ENCODE measurements around the gene CCDC197.
A peak's percentile ranks its signal among the peaks of the same experiment; 100 is the strongest.

CCDC197 gene

DNA sequence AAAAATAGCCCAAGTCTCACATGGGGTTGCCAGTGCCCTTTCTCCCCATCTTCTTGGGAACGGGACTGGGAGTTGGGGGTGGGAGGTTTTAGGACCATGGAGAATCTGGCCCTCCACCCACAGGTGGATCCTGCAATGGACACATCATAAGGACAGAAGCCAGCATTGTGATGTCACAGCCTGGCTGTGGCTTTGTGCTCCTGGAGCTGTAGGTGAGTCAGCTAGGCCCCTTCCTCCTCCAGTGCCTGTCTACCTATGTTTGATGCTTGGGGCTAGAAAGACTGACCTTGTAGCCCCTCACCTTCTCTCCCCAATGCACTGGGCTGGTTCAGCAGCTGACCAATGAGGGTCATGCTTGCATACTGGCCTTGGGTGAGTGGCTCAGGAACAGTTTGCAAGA, at the start of gene CCDC197:
CCDC197 (plus strand) TSS at position 220 of the 400 bp plus-strand sequence. CDS start 831 bp downstream, outside the sequence.
- FAIRE-seq (no peak), DNase-seq (ENCODE audit: insufficient read length, low spot score) (no peak)

DNA sequence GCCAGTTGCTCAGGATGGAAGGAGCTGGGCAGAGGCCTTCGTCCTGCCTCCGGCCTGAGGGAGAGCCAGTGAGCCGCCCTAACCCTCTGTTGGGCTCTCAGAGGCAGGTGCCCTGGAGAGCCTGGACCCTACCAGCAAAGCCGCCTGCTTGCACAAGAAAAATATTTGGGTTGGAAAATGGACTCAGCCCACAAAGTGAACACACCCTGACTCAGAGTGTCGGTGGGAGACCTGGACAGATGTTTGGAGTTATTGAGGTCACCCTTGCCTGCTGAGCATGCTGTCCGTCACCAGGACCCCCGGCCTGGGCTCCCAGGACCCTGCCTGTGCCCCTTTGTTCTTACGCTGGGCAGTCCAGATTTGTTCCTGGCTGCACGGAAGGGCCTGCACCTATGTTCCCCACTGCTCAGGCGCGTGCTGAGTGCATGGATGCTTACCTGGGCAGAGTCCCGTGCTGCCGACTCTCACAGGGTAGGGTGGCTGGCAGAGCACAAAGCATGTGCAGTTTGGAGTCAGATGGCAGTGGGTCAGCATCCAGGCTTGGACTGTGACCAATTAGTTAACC, 47.5 kb upstream of the CCDC197 start:
- no peak for FAIRE-seq
- no peak for DNase-seq (ENCODE audit: insufficient read length, low spot score)

DNA sequence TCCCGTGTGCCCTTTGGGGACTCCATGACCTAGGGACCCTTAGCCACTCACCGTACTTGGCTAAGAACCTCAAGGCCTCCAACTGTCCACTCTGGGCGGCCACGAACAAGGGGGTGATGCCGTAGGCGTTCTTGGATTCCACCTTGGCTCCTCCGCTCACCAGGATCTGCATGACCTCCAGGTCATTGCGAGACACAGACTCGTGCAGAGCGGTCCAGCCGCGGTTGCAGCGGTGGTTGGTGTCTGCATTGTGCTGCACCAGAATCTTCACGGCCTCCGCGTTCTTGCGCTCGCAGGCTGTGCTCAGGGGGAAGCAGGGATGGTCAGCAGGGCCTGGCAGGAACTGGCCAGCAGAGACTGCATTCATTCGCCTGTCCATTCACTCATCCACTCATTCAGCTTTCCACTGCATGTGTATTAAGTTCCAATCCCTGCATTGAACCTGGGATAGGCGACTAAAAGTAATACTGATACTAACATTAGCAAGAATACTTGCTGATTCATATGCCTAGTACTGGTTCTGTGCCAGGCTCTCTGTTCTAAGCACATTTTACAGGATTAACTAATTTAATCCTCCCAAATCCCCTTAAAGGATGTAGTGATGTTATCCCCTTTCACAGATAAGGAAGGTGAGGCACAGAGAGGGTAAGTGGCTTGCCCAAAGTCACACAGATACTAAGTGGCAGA, 46.0 kb upstream of the CCDC197 start:
- DNase-seq (ENCODE audit: insufficient read length, low spot score) (no peak), FAIRE-seq (no peak)

DNA sequence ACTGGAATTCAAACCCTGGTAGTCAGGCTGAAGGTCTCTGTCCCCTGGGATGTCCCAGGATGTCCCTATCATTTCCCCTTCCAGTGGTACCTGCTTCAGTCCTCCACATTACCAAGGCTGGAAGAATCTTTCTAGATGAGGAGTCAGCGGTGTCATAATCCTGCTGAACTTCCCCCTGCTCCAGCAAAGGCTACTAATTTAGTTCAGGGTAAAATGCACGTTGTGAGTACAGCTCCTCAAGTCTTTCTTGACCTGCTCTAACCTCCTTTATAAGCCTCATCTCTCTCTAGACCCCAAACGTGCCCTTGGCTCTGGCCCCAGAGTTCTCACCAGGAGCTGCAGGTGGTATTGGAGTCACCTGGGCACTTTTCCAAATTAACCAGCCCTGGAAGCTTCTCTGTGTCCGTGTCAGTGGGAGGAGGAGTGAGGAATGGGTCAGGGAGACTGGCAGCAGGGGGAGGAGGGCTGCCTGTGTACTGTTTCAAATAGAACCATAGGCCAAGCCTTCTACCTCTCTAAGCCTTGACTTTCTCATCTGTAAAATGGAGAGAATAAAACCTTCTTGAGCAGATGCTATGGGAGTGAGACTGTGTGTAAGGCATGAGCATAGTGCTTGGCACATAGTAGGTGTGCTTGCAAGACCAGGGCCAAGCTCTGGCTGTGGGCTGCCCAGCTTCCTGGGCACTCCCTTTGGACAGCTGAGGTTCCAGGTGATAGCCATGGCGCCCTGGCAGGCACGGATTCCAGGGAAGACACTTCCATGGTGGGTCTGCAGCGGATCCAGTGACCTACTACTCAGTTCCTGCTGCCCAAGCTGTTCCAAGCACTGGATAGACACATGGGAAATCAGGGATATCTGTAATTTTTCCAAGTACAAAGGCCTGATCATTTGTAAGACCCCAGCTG, 45.2 kb upstream of the CCDC197 start:
- FAIRE-seq (no peak), DNase-seq (ENCODE audit: insufficient read length, low spot score) (no peak)

DNA sequence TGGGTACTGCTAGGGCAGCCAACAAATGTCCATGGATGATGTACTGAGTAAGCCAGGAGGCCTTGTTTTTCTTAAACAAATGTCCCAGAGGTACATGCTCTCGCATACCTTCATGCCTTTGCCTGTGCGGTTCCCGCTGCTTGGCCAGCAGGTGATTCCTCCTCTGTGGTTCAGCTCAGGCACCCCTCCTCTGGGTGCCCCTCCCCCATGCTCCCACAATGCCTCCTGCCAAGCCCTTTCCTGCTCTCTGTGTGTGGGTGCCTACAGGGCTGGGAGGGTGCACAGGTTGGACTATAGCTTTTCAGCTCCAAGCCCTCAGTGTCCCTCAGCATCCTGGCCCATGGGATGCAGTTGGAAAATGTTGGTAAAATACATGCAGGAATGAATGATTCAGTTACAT, 44.3 kb upstream of the CCDC197 start:
- DNase-seq (ENCODE audit: insufficient read length, low spot score) = no peak

DNA sequence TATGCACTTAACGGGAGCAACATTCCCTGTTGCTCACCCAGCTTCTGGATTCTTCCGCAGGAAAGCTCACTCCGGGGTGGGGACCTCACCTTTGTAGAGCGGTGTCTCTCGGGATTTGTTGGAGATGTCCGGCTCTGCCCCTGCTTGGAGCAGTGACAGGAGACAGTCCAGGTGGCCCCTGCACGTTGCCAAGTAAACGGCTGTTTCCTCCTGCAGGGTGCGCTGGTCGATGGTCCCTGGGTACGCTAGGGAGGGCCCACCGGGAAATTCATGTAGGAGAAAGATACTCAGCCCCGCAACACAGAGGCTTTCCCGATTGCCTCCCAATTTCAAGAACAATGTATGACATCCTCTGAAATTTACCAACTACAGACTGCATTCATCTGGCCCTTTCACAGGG, 43.8 kb upstream of the CCDC197 start:
- no peak for DNase-seq (ENCODE audit: insufficient read length, low spot score)
- no peak for FAIRE-seq

More for the DNA sequence above, 44.3 kb upstream of the CCDC197 start:
- no peak for FAIRE-seq

DNA sequence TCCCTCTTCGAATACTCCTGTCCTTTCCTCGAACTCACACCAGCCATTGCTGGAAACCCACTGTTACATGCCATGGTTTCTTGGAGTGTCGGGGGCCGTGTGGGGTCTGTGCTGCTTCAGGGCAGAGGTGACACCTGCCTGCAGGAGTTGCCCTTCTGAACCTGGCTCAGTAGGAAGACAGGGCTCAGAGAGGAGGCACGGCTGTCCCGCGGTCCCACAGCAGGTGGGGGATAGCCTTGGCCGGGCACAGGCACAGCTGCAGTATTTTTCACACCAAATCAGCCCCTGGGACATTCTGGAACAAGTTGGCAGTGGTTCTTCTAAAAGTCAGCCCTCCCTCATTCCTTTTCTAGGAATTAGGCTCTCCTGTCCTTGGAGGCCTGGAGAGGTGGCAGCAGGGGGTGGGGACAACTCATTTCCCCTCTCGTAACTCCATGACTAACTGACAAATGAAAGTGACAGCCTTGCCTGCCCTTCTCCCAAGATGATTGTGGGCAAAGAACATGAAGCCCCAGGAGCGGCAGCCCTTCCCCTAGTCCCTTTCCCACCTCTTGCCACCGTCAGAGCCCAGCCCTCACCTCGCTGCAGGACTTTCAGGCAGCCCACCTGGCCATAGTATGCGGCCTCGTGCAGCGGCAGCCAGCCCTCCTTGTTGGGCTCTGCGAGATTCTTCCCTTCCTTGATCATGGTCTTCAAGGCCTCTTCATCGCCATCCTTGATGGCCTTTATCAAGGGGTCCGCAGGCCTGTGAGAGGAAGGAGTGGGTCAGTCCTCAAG, 43.2 kb upstream of the CCDC197 start:
- FAIRE-seq = no peak
- no peak for DNase-seq (ENCODE audit: insufficient read length, low spot score)

DNA sequence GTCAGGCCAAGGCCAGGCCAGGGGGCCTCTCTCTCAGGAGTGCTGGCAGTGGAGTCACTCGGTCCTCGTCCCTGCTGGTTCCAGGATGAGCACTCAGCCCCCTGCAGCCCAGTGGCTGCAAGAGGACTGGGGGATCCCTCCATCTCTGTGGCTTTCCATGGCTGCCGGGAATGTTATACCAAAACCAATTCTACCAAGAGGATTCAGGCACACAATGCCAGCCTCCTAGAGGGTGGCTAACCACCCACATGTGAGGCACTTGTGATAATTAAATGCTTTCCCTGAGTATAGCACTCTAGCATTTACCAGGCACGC, 42.6 kb upstream of the CCDC197 start:
- no peak for FAIRE-seq
- DNase-seq (ENCODE audit: insufficient read length, low spot score) = no peak

DNA sequence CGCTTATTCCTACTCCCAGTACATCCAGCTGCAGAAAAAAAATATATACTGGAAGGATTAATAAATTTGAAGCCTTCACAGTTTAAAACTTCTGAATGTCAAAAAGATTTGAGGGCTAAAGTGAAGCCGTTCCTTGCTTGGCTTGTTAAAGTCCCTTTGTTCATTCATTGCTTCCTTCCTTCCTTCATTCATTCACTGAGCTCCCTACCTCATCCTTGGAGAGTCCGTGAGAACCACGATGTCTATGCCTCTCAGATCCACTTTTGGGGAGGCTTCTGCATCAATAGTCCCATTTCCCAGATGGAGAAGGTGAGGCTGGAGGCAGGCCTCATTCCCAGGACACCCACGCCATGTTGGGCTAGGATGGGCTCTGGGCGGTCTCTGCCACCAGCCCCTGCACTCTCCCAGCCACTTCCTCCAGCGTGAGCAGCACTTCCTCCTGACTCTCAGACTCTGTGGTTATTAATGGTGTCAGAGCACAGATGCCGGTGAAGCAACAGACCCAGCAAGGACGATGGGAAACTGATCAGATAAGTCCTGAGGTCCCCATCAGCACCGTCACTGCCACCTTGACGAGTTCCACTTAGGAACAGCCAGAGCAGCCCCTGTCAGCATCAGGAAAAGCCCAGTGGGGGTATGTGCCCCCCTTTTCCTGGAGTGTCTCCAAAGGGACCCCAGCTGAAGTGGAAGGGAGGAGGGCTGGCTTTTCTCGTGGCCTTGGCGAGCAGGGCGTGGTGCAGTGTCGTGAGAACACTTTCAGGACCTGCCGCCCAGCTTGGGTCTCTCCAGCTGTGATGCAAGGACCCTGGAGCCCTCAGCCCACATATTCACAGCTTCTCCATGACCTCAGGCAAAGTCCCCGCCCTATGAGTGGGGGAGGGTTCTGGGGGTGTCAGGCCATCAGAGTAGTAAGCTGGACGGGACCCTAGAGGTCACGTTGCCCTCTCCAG, 41.9 kb upstream of the CCDC197 start:
- no peak for DNase-seq (ENCODE audit: insufficient read length, low spot score)
- no peak for FAIRE-seq

DNA sequence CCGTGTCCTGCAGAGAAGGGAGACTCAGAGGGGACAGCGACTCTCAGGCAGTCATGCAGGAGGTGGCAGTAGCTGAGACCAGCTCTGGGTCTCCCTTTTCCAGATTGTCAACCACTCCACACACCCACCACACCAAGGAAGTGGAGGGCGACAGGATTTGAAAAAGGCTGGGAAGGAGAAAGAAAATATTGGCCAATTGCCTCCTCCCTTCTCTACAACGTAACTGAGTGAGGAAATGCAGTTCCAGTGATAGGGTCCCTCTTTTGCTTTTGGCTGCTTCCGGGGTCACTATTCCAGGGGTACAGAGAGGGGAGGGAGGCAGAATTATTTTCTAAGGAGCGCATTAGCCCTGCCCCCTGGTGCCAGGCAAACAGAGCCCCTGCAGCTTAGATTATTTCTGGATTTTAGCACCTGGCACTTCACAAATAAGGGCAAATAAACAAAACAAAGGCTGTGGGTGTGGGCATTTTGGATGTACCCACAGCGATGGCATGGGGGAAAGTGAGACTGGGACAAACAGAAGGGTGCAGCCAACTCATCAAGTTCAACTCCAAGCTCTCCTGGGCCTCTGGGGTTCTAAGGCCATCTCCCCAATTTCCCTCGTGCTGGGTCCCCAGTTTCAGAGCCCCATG, 41.1 kb upstream of the CCDC197 start:
- no peak for FAIRE-seq

DNA sequence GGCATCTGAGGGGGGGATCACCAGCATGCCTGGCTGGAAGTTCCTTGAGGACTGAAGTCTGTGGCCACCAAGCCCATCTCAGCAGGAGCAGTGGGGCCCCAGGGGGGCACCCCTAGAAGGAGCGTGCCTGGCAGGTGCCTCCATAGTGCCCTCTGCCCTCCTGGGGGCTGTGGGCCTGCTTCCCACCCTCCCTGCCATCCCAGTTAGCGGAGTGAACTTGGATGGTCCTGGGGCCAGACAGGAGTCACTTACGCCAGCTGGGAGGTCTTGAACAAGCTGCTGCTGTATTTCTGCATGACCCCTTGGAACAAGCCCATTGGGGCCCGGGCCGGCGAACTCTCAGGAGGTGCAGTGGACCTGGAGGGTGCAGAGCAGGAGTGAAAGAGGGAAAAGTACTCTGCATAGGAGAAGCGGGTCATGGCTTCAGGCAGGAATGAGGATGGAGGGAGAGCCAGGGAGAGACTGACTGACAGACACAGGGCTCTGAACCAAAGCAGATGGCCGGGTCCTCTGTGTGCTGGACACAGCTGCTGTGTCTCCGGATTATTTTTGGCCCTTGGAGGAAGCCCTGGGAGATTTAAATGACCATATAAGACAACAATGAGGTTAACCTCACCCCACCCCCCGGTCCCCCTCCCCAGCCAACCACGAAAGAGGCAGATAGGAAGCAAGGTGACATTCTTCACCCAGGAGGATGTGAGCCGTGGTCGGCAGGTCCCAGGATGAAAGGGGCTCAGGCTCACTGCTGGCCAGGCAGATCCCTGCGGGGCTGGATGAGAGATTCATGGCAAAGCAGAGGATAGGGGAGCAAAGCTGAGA, 40.4 kb upstream of the CCDC197 start:
- no peak for FAIRE-seq

More for the DNA sequence above, 41.1 kb upstream of the CCDC197 start:
- no peak for DNase-seq (ENCODE audit: insufficient read length, low spot score)

DNA sequence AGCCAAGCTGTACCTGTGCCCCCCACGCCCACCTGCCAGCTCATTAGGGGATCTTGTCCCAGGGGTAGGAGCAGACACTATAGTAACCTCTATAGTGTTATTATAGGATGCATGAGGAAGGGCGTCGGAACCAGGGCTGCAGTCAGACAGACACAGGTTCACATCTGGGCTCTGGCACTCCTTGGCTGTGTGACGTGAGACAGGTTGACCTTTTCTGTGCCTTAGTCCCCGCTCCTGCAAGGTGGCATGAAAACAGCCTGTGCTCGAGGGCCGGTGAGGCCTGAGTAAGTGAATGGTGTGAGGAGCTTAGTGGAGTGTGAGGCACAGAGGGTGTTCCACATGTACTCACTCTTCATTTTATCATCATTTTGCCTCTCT, 39.8 kb upstream of the CCDC197 start:
- no peak for DNase-seq (ENCODE audit: insufficient read length, low spot score)
- no peak for FAIRE-seq

More for the DNA sequence above, 40.4 kb upstream of the CCDC197 start:
- no peak for DNase-seq (ENCODE audit: insufficient read length, low spot score)

DNA sequence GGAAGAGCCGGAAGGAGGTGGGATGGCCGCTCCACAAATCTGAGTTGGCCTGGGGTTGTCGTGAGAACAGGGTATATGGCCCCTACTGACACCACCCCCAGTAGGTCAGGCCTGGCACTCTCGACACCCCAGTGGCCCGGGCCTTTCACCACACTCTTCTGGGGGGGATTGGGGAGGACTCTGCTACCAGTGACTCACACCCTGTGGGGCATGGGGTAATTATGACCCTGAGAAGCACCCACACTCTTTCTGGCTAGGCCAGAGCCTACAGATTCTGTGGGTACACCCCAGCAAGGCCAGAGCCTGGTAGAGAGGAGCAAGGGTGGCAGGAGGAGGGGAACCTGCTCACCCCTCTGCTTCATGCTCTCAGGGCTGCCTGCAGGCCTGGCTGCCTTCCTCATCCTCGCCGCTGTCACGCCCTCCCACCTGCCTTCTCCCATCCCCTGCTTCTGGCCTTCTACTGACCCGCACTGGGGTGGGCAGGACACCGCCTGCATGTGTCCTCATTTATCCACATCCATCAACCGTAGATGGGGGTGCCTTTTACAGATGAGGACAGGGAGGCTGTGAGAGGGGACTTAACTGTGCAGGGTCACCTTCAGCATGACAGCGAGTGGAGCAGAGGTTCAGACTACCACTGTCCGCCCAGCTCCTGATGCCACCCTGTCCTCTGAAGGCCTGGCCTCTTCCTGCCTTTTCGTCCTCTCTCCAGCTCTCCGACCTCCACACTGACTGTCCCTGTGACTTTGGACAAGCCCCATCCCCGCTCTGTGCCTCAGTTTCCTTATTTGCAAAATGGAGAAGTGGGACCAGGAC, 39.1 kb upstream of the CCDC197 start:
- DNase-seq (ENCODE audit: insufficient read length, low spot score) (no peak), FAIRE-seq (no peak)

DNA sequence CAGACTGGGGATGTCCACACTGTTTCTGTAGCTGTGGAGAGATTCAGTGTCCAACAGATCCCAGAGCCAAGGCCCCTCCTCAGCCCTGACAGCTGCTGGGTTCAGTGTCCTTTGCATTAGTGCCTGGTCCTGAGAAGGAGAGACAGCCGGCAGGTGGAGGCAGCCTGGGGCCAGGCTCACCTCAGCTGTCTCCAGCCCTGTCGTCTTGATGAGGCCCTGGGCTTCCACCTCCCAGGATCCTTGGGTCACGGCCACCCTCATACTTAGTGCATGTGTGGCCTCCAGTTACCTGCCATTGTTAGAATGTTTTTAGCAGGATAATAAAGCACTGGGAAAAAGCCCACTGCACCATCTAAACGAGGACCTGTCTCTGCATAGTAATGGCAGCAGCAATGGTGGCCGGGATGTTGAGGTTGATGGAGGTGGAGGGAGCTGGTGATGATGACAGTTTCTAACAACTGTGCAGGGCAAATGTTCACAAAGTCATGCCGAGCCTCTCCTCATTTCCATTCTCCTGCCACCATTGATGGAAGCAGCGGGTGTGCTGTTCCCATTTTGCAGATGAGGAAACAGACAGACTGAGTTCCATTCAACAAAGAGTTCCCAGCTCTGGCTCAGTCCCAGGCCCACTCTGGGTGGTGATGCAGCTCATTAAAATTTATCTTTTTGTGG, 38.4 kb upstream of the CCDC197 start:
- DNase-seq (ENCODE audit: insufficient read length, low spot score) = no peak
- no peak for FAIRE-seq

DNA sequence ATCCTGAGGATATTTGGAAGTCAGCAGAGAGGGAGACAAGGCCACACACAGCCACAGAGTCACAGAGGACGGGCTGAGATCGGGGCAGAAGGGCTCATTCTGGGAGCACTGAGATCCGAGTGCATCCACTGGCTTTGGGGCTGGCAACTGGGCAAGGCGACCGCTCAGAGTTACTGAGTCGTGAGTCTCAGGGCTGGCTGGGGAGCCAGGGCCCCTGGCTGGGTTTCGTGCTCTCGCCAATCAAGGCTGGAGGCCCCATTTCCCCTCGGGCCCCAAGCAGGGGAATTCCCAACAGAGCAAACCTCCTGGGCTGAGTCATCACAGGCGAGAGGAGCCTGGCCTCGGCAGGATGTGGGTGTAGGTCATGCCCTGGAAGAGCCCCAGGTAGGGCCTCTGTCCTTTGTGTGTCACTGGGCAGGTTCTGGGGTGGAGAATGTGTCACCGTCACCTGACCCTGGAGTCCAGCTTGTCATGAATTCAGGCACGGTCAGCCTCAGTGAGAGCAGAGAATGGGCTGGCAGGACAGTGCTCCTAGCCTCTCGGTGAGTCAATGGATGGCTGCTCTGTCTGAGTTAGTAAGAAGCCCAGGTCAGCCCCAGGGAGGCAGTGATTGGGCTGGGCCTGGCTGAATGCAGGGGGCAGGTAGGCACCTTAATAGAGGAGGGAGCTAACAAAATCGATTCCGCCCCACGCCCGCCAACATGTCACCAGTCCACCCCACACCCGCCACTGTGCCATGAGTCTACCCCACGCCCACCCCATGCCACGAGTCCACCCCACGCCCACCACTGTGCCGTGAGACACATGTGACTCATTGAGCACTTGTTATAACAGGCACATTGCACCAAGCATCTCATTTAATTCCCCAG, 37.6 kb upstream of the CCDC197 start:
- FAIRE-seq (peak; percentile 54), DNase-seq (ENCODE audit: insufficient read length, low spot score) (peak; percentile 90)

DNA sequence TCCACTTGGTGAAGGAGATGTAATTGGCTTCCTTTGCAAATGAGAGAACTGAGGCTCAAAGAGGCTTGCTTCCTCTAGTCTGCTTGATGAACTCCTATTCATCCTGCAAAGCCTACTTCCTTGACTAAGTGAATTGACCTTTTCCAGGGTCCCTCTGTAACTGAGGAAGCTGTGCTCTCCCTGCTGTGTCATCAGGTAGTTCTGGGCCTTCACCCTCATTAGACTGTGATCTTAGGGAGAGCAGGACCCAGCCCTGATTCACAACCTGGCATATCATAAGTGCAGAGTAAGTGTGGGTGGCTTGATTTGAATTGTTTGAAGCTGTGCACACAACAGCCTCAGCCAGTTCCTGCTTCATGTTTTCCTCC, 37.0 kb upstream of the CCDC197 start:
- FAIRE-seq = no peak

More for the DNA sequence above, 37.0 kb upstream of the CCDC197 start:
- no peak for DNase-seq (ENCODE audit: insufficient read length, low spot score)
